Muscle of arm (tissue), 12 donors: Measurements from ENCODE around the gene ATP4B. TPM values are rescaled to one million over a fixed set of nuclear protein-coding genes. Genes with fewer than 3 reads are reported as not detected.

Experiments used
- DNase-seq: peaks from one replicate; pipeline ENCODE4 v3.0.0-alpha.2; 2013
- polyA plus RNA-seq, 12 donors: library from polyadenylated mRNA; unstranded; fragments of 120-200 nt; gene quantifications; one replicate each; pipeline ENCODE4 v1.2.1, GENCODE V29; 2013; ENCODE audit not compliant: insufficient read length in 12 of 12

ATP4B gene
- polyA plus RNA-seq, 12 donors = 0.10 to 0.13 (median 0.12) TPM; not detected in 9

GRCh38 chr13:113656831-113657671 is 947 bp downstream of the ATP4B start:
- no peak for DNase-seq

GRCh38 chr13:113656003-113656588 is 1.9 kb downstream of the ATP4B start:
- DNase-seq = no peak

DNA sequence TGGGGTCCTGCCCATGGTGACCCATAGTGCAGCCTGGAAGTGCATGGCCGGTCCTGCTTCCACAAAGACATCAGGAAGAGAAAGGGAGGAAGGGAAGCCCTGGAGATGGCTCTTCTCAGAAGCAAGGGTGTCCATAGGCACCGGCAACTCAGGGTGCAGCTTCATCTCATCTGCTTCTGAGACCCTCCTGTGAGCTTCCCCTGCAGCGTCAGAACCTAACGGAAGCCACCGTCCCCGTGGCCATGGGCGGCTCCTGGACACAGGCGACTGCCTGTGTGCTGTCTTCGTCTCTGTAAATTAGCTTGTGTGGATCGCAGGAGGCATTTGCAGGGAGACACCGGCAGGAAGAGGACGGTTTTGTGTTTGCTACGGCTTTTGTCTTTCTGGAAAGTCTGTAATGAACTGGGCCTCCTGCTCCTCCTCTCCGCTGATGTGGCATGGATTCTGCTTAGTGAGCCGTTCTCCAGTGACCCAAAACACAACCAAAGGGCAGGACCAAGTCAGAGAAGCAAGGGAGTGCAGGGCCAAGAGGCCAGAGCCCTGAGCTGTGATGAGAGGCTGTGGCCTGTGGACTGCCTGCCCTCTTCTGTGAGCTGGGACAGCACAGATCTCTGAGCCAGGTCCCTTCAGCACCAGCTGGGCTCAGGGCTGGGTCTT is 2.5 kb downstream of the ATP4B start:
- DNase-seq = no peak

- no peak for DNase-seq
Measured at GRCh38 chr13:113654591-113655345, 3.2 kb downstream of the ATP4B start.

DNA sequence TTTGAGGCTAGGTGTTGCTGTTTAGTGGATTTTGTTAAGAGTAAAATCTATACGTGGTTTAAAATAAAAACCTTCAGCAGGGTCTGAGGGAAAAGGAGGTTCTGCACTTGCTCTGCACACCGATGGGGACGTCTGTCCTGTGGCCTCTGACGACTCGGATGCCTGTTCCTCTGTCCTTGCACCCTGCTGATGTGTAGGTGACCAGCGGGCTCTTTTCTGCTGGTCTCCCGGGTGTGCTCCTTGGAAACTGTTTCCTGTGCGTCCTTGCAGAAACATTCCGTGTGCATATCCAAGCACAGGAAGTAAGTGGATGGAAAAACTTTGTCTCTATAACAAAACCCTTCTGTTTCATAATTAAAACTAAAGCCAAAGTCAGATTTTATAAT is 3.8 kb downstream of the ATP4B start:
- DNase-seq = no peak

- no peak for DNase-seq
Measured at GRCh38 chr13:113653264-113654174, 4.5 kb downstream of the ATP4B start.

DNA sequence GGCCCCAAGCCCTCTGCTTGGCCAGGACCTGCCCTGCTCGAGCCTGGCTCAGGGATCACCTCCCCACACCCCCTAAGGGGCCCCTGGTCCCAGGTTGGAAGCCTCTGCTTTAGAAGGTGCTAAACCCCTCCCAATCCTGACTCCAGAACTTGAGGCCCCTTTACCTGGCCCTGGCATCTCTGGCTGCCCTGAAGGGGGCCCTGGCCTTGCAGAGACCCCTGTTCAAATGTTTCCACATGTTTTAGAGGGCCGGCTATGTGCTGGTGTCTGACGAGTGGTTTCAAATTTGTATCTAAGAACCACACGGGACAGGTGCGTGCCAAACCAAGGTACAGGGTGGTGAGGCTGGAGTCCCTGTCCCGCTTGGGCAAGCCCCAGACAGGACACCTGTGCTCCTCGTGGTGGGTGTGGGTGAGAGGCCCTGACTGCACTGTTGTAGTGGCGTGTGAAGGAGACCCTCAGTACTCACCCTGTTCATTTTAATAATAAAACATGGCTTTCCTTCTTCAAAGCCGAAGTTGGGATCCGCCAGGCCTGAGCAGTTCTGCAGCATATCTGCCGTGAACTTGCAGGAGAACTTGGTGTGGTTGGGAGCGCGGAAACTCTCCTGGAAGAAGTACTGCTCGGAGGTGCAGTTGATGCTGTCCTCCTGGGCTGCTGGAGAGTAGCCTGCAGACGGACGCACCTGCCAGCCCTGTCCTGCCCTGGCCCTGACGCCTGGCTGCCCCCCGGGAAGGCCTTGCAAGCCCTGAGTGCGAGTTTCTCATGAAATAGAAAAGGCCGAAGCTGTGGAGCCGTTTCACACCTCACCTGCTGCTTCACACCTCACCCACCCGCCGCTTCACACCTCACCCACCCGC is 5.4 kb downstream of the ATP4B start:
- no peak for DNase-seq

DNA sequence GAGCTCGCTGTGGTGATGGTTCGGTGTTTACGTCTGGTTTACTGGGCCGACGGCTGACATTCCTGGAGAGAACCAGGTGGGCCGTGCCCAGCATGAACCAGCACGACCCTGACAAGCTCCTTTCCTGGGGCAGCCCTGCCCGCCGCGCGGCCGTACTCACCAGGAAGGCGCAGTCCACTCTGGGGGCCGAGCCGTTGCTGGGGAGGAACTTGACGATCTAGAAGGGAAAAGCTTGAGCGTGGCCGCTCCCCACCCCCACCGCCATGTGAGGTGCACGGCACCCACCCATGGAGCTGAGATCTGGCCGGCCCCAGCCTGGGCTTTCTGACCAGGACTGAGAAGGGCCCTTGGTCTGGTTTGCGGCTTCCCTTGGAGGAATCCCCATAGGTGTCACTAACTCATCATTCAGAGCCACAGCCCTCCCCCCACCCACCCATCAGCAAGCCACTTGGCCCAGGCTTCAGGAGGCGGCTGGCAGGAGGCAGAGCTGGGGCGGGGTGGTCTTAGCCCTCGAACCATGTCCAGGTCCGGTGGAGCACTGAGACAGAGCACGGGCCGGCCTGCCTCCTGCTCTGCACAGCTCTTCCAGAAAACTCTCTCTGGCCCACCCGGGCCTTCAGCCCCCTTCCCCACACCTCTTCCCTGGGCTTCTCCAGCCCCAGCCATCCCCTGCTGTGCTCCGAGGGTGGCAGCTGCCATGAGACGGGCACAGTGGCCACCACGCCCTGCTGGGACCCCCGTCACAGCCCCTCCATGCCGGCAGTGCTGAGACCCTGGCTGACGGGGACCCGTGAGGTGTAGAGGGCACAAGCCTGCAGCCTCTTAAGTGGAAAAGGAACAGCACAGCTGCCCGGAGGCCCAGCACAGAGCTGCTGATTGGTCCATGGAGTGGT is 6.2 kb downstream of the ATP4B start:
- DNase-seq = no peak

DNA sequence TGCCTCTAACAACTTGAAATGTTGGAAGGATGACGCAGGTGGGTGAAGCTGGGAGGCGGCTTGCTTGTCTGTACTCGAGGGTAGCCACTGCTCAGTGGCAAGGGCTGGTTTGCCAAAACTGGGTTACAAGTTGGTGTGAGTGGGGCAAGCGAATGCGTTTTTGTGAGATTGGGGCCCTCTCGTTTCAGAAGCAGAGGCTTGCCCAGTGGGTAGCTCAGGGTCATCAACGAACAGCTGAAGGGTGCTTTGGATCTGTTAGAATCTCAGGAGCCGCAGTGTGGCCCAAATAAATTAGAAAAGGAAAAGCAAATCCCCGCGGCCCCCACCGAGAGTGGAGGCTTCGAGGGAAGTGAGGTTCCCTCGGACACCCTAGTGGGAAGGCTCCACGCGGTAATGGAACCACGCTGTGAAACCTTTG is 7.3 kb downstream of the ATP4B start:
- no peak for DNase-seq

- no peak for DNase-seq
Measured at GRCh38 chr13:113650275-113650674, 7.7 kb downstream of the ATP4B start.

GRCh38 chr13:113649212-113649611 is 8.8 kb downstream of the ATP4B start:
- no peak for DNase-seq

DNA sequence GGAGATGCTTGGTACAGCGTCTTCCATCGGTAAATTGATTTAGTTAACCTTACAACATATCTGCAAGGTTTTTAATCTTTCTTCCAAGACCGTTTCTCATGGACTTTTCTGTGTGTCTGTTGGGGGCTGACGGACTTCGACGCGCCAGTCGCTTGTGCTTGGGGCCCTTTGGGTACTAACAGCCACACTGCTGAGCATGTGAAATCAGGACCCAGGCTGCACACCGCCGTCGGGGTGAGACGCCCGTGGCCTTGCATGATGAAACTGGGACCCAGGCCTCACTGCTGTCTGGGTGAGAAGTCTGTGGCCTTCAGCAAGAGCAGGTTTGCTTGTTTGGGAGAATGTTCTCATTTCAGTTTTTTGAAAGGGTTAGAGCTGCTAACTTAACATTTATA is 9.8 kb downstream of the ATP4B start:
- no peak for DNase-seq

DNA sequence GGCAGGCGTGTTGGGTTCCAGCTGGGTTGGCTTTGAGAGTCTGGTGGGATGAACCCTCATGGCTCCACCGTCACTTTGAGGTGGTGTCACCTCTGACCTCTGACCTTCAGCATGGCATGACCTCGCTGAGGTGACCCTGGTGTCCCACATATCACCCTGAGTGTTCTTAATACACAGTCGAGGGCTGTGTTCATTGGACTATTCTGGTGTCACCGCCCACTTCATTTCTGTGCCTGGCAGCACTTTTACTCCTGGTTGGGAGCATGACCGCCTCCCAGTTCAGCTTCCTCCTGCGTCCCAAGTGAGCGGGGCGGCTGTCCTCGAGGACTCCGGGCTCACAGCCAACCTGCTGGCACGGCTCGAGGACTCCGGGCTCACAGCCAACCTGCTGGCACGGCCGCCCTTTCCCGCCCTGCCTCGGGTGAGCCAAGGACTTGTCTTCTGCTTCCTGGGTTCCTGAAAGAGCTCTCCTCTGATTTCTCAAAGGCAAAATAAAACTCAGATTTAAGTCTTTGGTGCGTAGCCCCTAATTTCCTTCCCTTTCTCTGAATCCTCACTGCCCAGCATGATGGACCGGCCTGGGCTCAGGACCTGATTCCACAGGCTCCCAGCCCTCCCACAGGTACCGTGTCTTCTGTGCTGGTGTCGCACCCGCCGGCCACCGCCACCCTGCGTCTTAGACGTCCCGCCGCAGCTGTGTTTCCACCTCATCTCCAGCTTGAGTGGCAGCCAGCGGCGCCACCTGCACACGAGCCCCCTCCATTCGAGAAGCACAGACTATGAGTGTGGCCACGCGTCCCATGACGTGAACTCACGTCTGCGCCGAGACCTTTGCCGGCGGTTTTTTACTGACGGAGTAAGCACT is 10.4 kb downstream of the ATP4B start:
- peak; percentile 36 for DNase-seq

GRCh38 chr13:113646921-113647340 is 11.1 kb downstream of the ATP4B start:
- DNase-seq = no peak

- no peak for DNase-seq
Measured at GRCh38 chr13:113646376-113646775, 11.6 kb downstream of the ATP4B start.

DNA sequence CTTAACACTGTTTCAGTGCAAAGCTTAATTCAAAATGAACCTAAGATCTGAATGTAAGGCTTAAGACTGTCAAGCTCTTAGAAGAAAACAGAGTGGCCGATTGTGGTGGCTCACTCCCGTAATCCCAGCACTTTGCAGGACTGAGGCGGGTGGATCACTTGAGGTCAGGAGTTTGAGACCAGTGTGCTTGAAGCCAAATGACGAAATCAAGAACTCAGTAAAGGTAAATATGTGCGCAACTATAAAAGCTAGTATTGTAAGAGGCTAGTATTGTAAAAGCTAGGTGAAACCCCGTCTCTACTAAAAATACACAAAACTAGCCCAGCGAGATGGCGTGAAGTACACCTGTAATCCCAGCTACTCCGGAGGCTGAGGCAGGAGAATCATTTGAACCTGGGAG is 12.7 kb downstream of the ATP4B start:
- DNase-seq = no peak

DNA sequence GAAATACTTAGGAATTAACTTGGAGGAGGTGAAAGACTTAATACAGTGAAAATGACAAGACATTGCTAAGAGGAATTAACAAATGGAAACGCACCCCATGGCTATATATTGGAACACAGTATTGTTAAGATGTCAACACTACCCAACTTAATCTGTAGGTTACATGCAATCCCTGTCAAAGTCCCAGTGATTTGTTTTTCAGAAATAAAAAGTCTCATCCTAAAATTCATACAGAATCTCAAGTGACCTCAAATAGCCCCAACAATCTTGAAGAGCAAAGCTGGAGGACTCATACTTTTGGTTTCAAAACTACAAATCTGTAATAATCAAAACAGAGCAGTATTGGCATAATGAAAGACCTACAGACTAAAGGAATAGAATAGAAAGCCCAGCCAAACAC is 13.2 kb downstream of the ATP4B start:
- no peak for DNase-seq

- no peak for DNase-seq
Measured at GRCh38 chr13:113643593-113643992, 14.4 kb downstream of the ATP4B start.
